ENCODE measurements around the gene USP7. TPM values are rescaled to one million over a fixed set of nuclear protein-coding genes. Genes with fewer than 3 reads are reported as not detected.

The USP7 gene
- total and polyA plus RNA-seq, 7 donors: 41.6 to 135 (median 108) TPM

DNA sequence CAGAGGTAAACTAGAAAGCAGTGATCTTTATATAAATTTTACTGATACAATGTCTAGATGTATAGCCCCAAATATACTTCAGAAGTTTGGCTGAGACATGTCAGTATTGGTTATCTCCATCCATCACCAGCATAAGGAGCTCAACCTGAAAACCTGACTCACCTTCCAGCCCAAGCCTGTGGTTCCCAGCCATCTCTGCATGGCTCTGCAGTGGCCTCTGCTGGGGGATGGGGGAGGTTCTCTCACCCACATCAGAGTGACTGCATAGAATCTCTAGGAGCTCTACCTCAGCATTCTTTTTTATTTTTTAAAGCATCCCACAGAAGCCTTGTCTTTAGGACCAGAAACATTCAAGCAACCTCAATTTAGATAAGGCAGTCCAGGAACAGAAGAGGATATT, 27.3 kb downstream of the USP7 start:
- Histone ChIP-seq H3K4me1 (peaks cover 31% of the 10 kb centered on the region), H3K4me3 (no peak overlapping the region), H3K9me3 (no peaks in the 10 kb centered on the region), H3K36me3 (ENCODE audit: insufficient read depth in 1 of 2, low read depth in 1 of 2) (no peaks in the 10 kb centered on the region), H3K27me3 (ENCODE audit: insufficient read depth in 3 of 3, low read length in 2 of 3) (no peaks in the 10 kb centered on the region), H3K27ac (no peak overlapping the region)
- DNase-seq (no peak), ATAC-seq (peak; percentile 63 to 79 (median 78))
- TF ChIP-seq, protein P1, sequence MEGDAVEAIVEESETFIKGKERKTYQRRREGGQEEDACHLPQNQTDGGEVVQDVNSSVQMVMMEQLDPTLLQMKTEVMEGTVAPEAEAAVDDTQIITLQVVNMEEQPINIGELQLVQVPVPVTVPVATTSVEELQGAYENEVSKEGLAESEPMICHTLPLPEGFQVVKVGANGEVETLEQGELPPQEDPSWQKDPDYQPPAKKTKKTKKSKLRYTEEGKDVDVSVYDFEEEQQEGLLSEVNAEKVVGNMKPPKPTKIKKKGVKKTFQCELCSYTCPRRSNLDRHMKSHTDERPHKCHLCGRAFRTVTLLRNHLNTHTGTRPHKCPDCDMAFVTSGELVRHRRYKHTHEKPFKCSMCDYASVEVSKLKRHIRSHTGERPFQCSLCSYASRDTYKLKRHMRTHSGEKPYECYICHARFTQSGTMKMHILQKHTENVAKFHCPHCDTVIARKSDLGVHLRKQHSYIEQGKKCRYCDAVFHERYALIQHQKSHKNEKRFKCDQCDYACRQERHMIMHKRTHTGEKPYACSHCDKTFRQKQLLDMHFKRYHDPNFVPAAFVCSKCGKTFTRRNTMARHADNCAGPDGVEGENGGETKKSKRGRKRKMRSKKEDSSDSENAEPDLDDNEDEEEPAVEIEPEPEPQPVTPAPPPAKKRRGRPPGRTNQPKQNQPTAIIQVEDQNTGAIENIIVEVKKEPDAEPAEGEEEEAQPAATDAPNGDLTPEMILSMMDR (IDR thresholded peaks at IDR 0.05): peak; percentile 39
- intact Hi-C loops (cut with DNase I): no loop called here

GRCh38 chr16:8935989-8936388, 27.7 kb downstream of the USP7 start:
- no peaks in the 10 kb centered on the region for H3K9me3 ChIP-seq
- ATAC-seq: peak in 3 of 4 donors; percentile 38 to 47 (median 47)
- H3K27me3 ChIP-seq (ENCODE audit: insufficient read depth in 3 of 3, low read length in 2 of 3): no peaks in the 10 kb centered on the region
- no peak for DNase-seq
- 84 to 90% (median 85%) methylated on average over 9 of the region's 9 CpGs for WGBS, 3 donors
- no peak overlapping the region for H3K27ac ChIP-seq
- no peaks in the 10 kb centered on the region for H3K36me3 ChIP-seq (ENCODE audit: insufficient read depth in 1 of 2, low read depth in 1 of 2)
- TF ChIP-seq, protein P1 (IDR thresholded peaks at IDR 0.05): peak; percentile 7
- H3K4me3 ChIP-seq: no peak overlapping the region
- H3K4me1 ChIP-seq: peaks cover 31% of the 10 kb centered on the region
- intact Hi-C loops (cut with DNase I): no loop called here

GRCh38 chr16:8934601-8935000, 29.1 kb downstream of the USP7 start:
- H3K4me1 ChIP-seq: peaks cover 24% of the 10 kb centered on the region
- intact Hi-C loops (cut with DNase I): no loop called here
- TF ChIP-seq, protein P1 (IDR thresholded peaks at IDR 0.05): no peak

DNA sequence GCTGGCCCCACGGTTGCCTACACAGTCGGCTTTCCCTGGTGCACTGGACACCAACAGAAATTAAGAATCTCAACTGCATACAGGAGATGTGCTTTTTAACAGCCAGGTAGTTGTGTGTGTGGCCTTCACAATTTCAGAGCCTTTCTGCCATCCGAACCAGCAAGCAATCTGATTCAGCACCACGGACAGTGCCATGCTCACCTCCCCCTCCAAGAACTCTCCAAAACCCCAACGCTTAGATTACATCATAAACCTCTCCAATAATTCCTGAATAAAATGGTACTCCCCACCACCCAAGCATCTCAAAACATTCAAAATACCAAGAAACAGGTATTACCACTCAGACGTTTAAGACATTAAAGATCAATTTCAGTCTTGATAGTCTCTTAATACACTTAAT, 31.8 kb downstream of the USP7 start:
- Histone ChIP-seq H3K4me3 (no peak overlapping the region), H3K4me1 (peaks cover 24% of the 10 kb centered on the region), H3K36me3 (ENCODE audit: insufficient read depth in 1 of 2, low read depth in 1 of 2) (peaks cover 3 to 32% of the 10 kb centered on the region in 2 donors), H3K27me3 (ENCODE audit: insufficient read depth in 3 of 3, low read length in 2 of 3) (no peaks in the 10 kb centered on the region), H3K27ac (no peak overlapping the region), H3K9me3 (no peaks in the 10 kb centered on the region)
- TF ChIP-seq, protein P1 (IDR thresholded peaks at IDR 0.05): no peak
- peak in 3 of 4 donors; percentile 35 to 50 (median 47) for ATAC-seq
- intact Hi-C loops (cut with DNase I): no loop called here
- WGBS, 3 donors: 27 to 31% (median 30%) methylated on average over 6 of the region's 6 CpGs
- peak; percentile 55 to 67 for DNase-seq

More at GRCh38 chr16:8934601-8935000, 29.1 kb downstream of the USP7 start:
- H3K27ac ChIP-seq: no peak overlapping the region
- no peak for ATAC-seq
- no peaks in the 10 kb centered on the region for H3K9me3 ChIP-seq
- H3K27me3 ChIP-seq (ENCODE audit: insufficient read depth in 3 of 3, low read length in 2 of 3): no peaks in the 10 kb centered on the region
- H3K36me3 ChIP-seq (ENCODE audit: insufficient read depth in 1 of 2, low read depth in 1 of 2): peaks cover 3 to 6% of the 10 kb centered on the region in 2 donors
- H3K4me3 ChIP-seq: no peak overlapping the region
- 69 to 76% (median 71%) methylated on average over 6 of the region's 6 CpGs for WGBS, 3 donors
- no peak for DNase-seq

All from psoas muscle (tissue), 8 donors.